Vagina (tissue), 2 donors: ENCODE measurements around the gene SLC22A23.

Experiments
- CTCF ChIP-seq, 3 experiments: fragments of 450-650 bp in 2 of 3; fragments of 200-600 bp in 1 of 3; sonication (generic) in 1 of 3; IDR thresholded peaks; one replicate each; pipeline ENCODE4 v1.5.1; 2017 to 2019; ENCODE audit warnings: antibody characterized with exemption in 3 of 3, mild to moderate bottlenecking in 2 of 3, moderate library complexity in 2 of 3
- POLR2A ChIP-seq, 2 donors: fragments of 450-650 bp; IDR thresholded peaks; one replicate each; pipeline ENCODE4 v1.6.1; 2017; ENCODE audit warnings: antibody characterized with exemption in 2 of 2, mild to moderate bottlenecking in 2 of 2, moderate library complexity in 2 of 2

- TF ChIP-seq CTCF (IDR thresholded peaks at IDR 0.05): no peak
- no peak for TF ChIP-seq POLR2A (IDR thresholded peaks at IDR 0.05)
These were observed 142.7 kb downstream of the SLC22A23 start for GRCh38 chr6:3314176-3314575.
